ENCODE data around the gene TOMM70.

Gene TOMM70

DNA sequence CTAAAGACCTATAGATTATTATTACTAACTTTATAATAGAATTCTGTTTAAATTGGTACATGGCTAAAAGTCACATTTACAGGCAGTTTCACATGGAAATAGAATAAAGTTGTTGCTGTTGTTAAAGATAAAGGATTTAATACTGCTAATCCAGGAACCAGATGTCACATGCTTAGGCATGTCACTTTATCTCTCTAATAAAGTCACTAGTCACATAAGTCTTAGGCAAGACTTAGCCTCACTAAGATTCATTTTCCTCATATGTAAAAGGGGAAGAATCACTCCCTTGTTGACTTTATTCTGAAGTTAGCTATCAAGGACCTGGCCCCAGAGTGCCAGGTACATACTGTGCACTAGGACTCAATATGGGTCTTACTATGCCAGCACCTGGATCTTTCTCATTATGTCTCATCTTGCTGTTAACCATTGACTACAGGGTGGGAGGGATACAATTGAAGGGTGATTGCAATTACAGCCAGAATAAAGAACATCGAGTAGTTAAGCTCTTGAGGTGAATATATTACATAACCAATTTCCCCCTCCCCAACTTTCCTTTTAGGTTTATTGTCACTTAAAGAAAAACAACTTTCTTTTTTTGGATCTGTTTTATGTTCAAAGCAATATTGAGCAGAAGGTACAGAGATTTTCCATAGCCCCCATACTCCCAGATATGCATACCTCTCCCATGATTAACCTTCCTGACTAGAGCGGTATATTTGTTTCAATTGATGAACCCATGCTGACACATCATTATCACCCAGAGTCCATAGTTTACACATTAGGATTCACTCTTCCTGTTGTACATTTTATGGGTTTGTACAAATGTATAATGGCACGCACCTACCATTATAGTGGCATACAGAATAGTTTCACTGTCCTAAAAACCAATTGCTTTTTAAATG is 37.1 kb upstream of the TOMM70 start:
- in situ Hi-C loops (cut with HindIII; ENCODE audit: low sequenced_read_pairs) = no loop called here
- DNase-seq (ENCODE audit: low read depth) = no peak
- TF ChIP-seq, protein P1, sequence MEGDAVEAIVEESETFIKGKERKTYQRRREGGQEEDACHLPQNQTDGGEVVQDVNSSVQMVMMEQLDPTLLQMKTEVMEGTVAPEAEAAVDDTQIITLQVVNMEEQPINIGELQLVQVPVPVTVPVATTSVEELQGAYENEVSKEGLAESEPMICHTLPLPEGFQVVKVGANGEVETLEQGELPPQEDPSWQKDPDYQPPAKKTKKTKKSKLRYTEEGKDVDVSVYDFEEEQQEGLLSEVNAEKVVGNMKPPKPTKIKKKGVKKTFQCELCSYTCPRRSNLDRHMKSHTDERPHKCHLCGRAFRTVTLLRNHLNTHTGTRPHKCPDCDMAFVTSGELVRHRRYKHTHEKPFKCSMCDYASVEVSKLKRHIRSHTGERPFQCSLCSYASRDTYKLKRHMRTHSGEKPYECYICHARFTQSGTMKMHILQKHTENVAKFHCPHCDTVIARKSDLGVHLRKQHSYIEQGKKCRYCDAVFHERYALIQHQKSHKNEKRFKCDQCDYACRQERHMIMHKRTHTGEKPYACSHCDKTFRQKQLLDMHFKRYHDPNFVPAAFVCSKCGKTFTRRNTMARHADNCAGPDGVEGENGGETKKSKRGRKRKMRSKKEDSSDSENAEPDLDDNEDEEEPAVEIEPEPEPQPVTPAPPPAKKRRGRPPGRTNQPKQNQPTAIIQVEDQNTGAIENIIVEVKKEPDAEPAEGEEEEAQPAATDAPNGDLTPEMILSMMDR (IDR thresholded peaks at IDR 0.05; ENCODE audit: low read depth, low read length, missing control alignments) = no peak
- H3K4me3 ChIP-seq (ENCODE audit: low read depth, low read length) = no peak overlapping the region

DNA sequence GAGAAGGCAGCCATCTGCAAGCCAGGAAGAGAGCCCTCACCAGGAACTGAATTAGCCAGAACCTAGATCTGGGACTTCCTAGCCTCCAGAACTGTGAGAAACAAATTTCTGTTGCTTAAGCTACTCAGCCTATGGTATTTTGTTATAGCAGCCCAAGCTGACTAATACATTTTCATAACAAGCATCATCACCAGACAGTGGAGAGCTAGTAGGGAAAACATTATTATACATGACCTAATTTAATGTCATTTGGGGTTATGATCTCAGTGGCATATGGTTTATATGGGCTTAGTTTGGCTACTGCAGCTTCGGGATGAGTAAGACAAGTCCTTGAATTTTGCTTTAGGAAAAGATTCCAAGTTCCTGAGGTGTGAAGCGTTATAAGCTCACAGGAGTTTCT is 36.1 kb upstream of the TOMM70 start:
- TF ChIP-seq, protein P1 (IDR thresholded peaks at IDR 0.05; ENCODE audit: low read depth, low read length, missing control alignments) = no peak
- in situ Hi-C loops (cut with HindIII; ENCODE audit: low sequenced_read_pairs) = no loop called here
- no peak for DNase-seq (ENCODE audit: low read depth)
- no peak overlapping the region for H3K4me3 ChIP-seq (ENCODE audit: low read depth, low read length)

DNA sequence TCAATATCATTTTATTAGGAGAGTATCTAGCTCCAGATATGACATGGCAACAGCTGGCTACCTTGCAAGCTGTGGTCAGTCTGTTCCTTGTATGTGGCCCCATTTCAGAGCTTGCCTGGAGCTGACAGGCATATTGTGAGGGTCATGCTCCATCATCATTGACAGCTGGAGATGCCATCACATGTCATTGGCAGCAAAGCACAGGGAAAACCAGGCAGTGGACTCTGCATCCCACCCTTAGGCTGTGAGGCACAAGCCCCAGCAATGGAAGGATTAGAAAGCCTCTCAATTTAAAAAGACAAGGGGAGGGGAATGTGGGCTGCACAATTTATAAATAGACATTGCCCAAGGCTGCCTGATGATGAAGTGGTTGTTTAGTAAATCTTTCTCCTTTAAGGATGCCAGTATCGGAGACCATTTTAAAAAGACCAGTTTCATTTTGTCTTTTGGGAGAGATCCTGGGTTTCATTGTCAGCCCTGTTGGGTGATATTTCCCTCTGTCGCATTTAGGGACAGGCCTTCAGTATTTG is 28.4 kb upstream of the TOMM70 start:
- no peak overlapping the region for H3K4me3 ChIP-seq (ENCODE audit: low read depth, low read length)
- in situ Hi-C loops (cut with HindIII; ENCODE audit: low sequenced_read_pairs) = no loop called here
- TF ChIP-seq, protein P1 (IDR thresholded peaks at IDR 0.05; ENCODE audit: low read depth, low read length, missing control alignments) = no peak
- DNase-seq (ENCODE audit: low read depth) = no peak

DNA sequence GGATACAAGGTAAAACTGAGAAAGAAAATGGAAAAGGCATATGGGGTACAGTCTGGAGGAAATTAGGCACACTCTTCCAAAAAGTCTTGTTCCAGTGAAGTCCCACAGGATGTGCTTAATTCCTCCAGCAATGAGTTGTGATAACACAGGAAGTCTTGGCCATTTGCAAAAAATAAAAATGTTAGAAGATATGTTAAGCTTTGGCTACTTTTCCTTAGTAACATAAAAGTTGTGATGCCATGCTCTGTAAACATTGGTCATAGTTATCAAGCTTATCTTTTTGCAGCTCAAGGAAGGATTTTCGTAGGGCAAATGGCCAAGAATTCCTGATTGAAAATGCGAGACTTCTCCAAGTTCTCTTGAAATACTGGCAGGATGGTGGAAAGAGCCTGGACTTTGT is 26.8 kb upstream of the TOMM70 start:
- no peak overlapping the region for H3K4me3 ChIP-seq (ENCODE audit: low read depth, low read length)
- TF ChIP-seq, protein P1 (IDR thresholded peaks at IDR 0.05; ENCODE audit: low read depth, low read length, missing control alignments) = no peak
- DNase-seq (ENCODE audit: low read depth) = no peak
- in situ Hi-C loops (cut with HindIII; ENCODE audit: low sequenced_read_pairs) = no loop called here

DNA sequence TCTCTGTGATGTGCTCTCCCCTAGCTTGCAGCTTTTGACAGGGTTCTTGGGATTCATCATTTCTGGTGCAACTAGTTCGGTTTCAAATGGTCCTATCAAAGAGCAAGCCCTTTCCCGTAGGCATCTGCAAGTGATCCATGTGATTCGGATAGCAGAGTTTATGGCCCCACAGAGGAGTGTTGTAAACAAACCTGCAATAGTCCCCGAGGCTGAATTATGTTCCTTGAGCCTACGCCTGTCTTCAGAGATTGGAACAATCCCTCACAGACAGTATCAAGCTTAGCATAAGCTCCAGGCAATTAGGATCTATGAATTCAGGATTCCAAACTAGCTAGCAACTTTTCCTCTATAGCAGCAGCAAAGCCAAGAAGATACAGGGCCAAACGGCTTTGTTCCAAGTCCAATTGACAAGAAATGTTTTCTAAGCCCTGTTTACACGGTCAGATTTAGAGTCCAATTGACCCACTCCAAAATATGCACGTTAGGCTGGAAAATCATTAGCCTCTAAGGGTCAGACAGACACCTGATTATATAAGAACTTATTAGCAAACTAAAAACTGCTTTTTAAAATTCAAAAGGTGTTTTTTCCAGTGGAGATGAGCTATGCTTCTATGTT is 25.3 kb upstream of the TOMM70 start:
- in situ Hi-C loops (cut with HindIII; ENCODE audit: low sequenced_read_pairs) = no loop called here
- H3K4me3 ChIP-seq (ENCODE audit: low read depth, low read length) = no peak overlapping the region
- DNase-seq (ENCODE audit: low read depth) = no peak
- TF ChIP-seq, protein P1 (IDR thresholded peaks at IDR 0.05; ENCODE audit: low read depth, low read length, missing control alignments) = no peak

DNA sequence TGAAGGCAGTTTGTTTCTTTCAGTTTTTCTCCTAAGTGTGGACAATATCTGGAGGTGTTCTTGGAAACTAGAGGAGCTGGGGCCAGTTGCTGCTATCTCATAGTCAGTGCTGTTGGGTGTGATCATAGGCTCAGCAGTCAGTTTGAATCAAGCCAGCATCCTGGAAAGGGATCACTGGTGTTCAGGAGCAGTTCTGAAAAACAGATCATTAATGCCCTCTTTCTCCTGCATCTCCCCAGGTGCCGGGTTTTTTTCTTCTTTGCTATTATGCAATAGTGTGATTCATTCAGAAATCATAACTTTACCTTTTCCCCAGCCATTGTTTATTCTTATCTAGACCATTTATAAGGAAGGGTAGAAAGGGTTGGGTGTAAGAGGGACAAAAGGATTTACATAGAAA is 24.4 kb upstream of the TOMM70 start:
- no peak overlapping the region for H3K4me3 ChIP-seq (ENCODE audit: low read depth, low read length)
- in situ Hi-C loops (cut with HindIII; ENCODE audit: low sequenced_read_pairs) = no loop called here
- TF ChIP-seq, protein P1 (IDR thresholded peaks at IDR 0.05; ENCODE audit: low read depth, low read length, missing control alignments) = no peak
- DNase-seq (ENCODE audit: low read depth) = no peak

Measured in astrocyte of the cerebellum (primary cell).